ENCODE data around the gene LACRT. TPM values are rescaled to one million over a fixed set of nuclear protein-coding genes. Genes with fewer than 3 reads are reported as not detected.

LACRT gene
- total and polyA plus RNA-seq, 3 experiments from 2014 or later = not detected

DNA sequence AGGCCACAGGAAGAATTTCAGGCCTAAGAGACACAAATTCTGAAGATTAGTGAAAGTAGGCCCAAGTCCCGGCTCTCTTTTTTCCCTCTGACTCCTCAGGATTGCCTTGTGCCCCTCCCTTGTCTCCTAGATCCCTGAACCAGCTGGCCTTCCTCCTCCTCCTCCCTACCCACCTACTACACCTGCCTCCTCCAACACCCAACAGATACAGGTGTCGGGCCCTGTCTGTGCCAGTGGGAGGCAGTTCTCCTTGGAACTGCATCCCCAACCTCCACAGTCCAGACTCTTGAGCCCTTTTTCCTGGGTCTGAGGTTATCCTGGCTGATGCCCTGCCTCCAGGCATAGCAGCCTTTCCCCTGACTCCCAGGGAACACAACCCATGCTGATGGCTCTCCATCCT, 48.1 kb downstream of the LACRT start:
- peaks cover 41 to 75% of the 10 kb centered on the region in 2 donors for H3K27me3 Mint-ChIP-seq
- H3K4me3 Mint-ChIP-seq = no peak overlapping the region
- Histone ChIP-seq H3K27ac (ENCODE audit: low read depth, low read length) (no peak overlapping the region), H3K27me3 (ENCODE audit: insufficient read depth, low read length, poor library complexity, severe bottlenecking) (peaks cover 40% of the 10 kb centered on the region), H3K4me1 (ENCODE audit: insufficient read depth, low read length) (peaks cover 4% of the 10 kb centered on the region), H3K36me3 (ENCODE audit: insufficient read depth, low read length) (no peaks in the 10 kb centered on the region), H3K4me3 (ENCODE audit: low read length) (no peak overlapping the region), H3K9me3 (ENCODE audit: low read length) (no peaks in the 10 kb centered on the region)
- H3K36me3 Mint-ChIP-seq = peaks cover 0 to 7% (median 0%) of the 10 kb centered on the region in 3 donors
- ChIA-PET POLR2A (no interaction called here), CTCF (interaction anchor here (1.3 to 2.1 kb wide), 2 partner anchors 10 kb away, joined by 3 to 10 read pairs; no protein-coding TSS in a partner anchor)
- H3K4me1 Mint-ChIP-seq = peaks cover 9 to 10% (median 9%) of the 10 kb centered on the region in 3 donors
- H3K9me3 Mint-ChIP-seq = peaks cover 0 to 2% (median 0%) of the 10 kb centered on the region in 5 donors
- DNase-seq = no peak
- no peak overlapping the region for H3K27ac Mint-ChIP-seq

DNA sequence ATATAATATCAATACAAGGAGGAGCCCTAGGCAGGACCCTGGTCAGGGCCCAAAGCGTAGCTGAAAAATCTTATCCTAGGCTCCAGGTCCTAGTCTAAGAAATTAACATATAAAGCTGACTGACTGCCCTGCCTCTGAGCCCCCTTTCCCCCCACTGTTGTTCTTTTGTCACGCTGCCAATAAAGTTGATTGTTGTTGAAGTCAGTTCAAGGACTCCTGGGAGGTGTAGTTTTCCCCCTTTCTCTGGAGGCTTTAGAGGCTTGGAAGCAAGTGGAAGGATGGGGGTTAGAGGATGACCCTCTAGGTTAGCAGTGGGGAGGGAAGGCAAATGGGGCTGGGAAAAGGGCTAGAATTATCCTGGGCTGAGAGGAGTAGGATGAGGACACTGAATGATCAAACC, 49.5 kb downstream of the LACRT start:
- Mint-ChIP-seq H3K27me3 (peaks cover 32 to 61% of the 10 kb centered on the region in 2 donors), H3K27ac (peak overlapping the region in 2 of 8 donors; percentile 65 to 68), H3K9me3 (peaks cover 0 to 2% (median 0%) of the 10 kb centered on the region in 5 donors), H3K4me3 (no peak overlapping the region), H3K4me1 (peaks cover 9 to 12% (median 9%) of the 10 kb centered on the region in 3 donors), H3K36me3 (peaks cover 0 to 7% (median 0%) of the 10 kb centered on the region in 3 donors)
- peaks cover 4% of the 10 kb centered on the region for H3K4me1 ChIP-seq (ENCODE audit: insufficient read depth, low read length)
- H3K27me3 ChIP-seq (ENCODE audit: insufficient read depth, low read length, poor library complexity, severe bottlenecking) = peaks cover 40% of the 10 kb centered on the region
- H3K36me3 ChIP-seq (ENCODE audit: insufficient read depth, low read length) = no peaks in the 10 kb centered on the region
- ChIA-PET CTCF (no interaction called here), POLR2A (no interaction called here)
- no peak for DNase-seq
- no peak overlapping the region for H3K27ac ChIP-seq (ENCODE audit: low read depth, low read length)
- H3K9me3 ChIP-seq (ENCODE audit: low read length) = no peaks in the 10 kb centered on the region
- H3K4me3 ChIP-seq (ENCODE audit: low read length) = no peak overlapping the region

- no peaks in the 10 kb centered on the region for H3K9me3 ChIP-seq (ENCODE audit: low read length)
- peaks cover 9 to 17% (median 12%) of the 10 kb centered on the region in 3 donors for H3K4me1 Mint-ChIP-seq
- peaks cover 0 to 3% (median 0%) of the 10 kb centered on the region in 3 donors for H3K36me3 Mint-ChIP-seq
- H3K4me3 ChIP-seq (ENCODE audit: low read length) = no peak overlapping the region
- no peaks in the 10 kb centered on the region for H3K36me3 ChIP-seq (ENCODE audit: insufficient read depth, low read length)
- no peak for DNase-seq
- POLR2A ChIA-PET = no interaction called here
- no peak overlapping the region for H3K4me3 Mint-ChIP-seq
- H3K4me1 ChIP-seq (ENCODE audit: insufficient read depth, low read length) = peaks cover 4% of the 10 kb centered on the region
- H3K9me3 Mint-ChIP-seq = no peaks in the 10 kb centered on the region
- peaks cover 31% of the 10 kb centered on the region for H3K27me3 ChIP-seq (ENCODE audit: insufficient read depth, low read length, poor library complexity, severe bottlenecking)
- CTCF ChIA-PET = interaction anchor here (1.5 kb wide), 1 partner anchor 28 kb away, joined by 3 read pairs; no protein-coding TSS in a partner anchor
- no peak overlapping the region for H3K27ac ChIP-seq (ENCODE audit: low read depth, low read length)
- no peak overlapping the region for H3K27ac Mint-ChIP-seq
- peaks cover 21 to 50% of the 10 kb centered on the region in 2 donors for H3K27me3 Mint-ChIP-seq
These were observed 50.6 kb downstream of the LACRT start for GRCh38 chr12:54584128-54584527.

GRCh38 chr12:54583726-54584125, 51.0 kb downstream of the LACRT start:
- Mint-ChIP-seq H3K4me3 (no peak overlapping the region), H3K9me3 (no peaks in the 10 kb centered on the region), H3K27me3 (peaks cover 17 to 46% of the 10 kb centered on the region in 2 donors), H3K4me1 (peaks cover 5 to 13% (median 8%) of the 10 kb centered on the region in 3 donors), H3K27ac (no peak overlapping the region), H3K36me3 (no peaks in the 10 kb centered on the region)
- Histone ChIP-seq H3K9me3 (ENCODE audit: low read length) (no peaks in the 10 kb centered on the region), H3K27me3 (ENCODE audit: insufficient read depth, low read length, poor library complexity, severe bottlenecking) (peaks cover 27% of the 10 kb centered on the region), H3K4me1 (ENCODE audit: insufficient read depth, low read length) (peaks cover under 1% of the 10 kb centered on the region), H3K36me3 (ENCODE audit: insufficient read depth, low read length) (no peaks in the 10 kb centered on the region), H3K4me3 (ENCODE audit: low read length) (no peak overlapping the region), H3K27ac (ENCODE audit: low read depth, low read length) (no peak overlapping the region)
- DNase-seq = no peak
- ChIA-PET CTCF (interaction anchor here (1.5 to 2.2 kb wide), 2 partner anchors 12 to 27 kb away, joined by 3 to 8 read pairs; no protein-coding TSS in a partner anchor), POLR2A (no interaction called here)

- Mint-ChIP-seq H3K27ac (no peak overlapping the region), H3K4me3 (no peak overlapping the region)
- POLR2A ChIA-PET = no interaction called here
These were observed 53.3 kb downstream of the LACRT start for GRCh38 chr12:54581412-54581811.

More at GRCh38 chr12:54581412-54581811, 53.3 kb downstream of the LACRT start:
- Histone ChIP-seq H3K4me3 (ENCODE audit: low read length) (no peak overlapping the region), H3K27ac (ENCODE audit: low read depth, low read length) (no peak overlapping the region), H3K4me1 (ENCODE audit: insufficient read depth, low read length) (no peaks in the 10 kb centered on the region), H3K36me3 (ENCODE audit: insufficient read depth, low read length) (no peaks in the 10 kb centered on the region), H3K9me3 (ENCODE audit: low read length) (no peaks in the 10 kb centered on the region), H3K27me3 (ENCODE audit: insufficient read depth, low read length, poor library complexity, severe bottlenecking) (peaks cover 12% of the 10 kb centered on the region)
- Mint-ChIP-seq H3K4me1 (peaks cover 4 to 11% (median 7%) of the 10 kb centered on the region in 3 donors), H3K36me3 (peaks cover 0 to 13% (median 4%) of the 10 kb centered on the region in 3 donors), H3K9me3 (no peaks in the 10 kb centered on the region), H3K27me3 (peaks cover 3 to 29% of the 10 kb centered on the region in 2 donors)
- no peak for DNase-seq
- CTCF ChIA-PET = interaction anchor here (2.2 kb wide), 1 partner anchor 15 kb away, joined by 8 read pairs; no protein-coding TSS in a partner anchor

Other genes with a start within 250 kb of the LACRT start
- gene ITGA5, start 215.6 kb downstream of the LACRT start, total RNA-seq = 10 to 100 TPM; 23.2 to 25.7 TPM
- 50.6 TPM for gene ITGA5, start 215.6 kb downstream of the LACRT start, polyA plus RNA-seq
- 10 to 100 TPM in 1 of 2 experiments, 1 to 10 TPM in 1; 8.8 to 10.4 TPM for gene GTSF1, start 161.3 kb downstream of the LACRT start, total RNA-seq
- 20.0 TPM for gene GTSF1, start 161.3 kb downstream of the LACRT start, polyA plus RNA-seq
- 10 to 100 TPM; 82.4 to 87.1 TPM for gene NCKAP1L, start 137.1 kb downstream of the LACRT start, total RNA-seq
- gene NCKAP1L, start 137.1 kb downstream of the LACRT start, polyA plus RNA-seq = 87.6 TPM
- gene PDE1B, start 85.3 kb downstream of the LACRT start, total RNA-seq = 1 to 10 TPM; 4.3 to 4.9 TPM
- gene PDE1B, start 85.3 kb downstream of the LACRT start, polyA plus RNA-seq = 0.33 TPM
- not detected for gene PPP1R1A, start 46.2 kb downstream of the LACRT start, total RNA-seq
- gene PPP1R1A, start 46.2 kb downstream of the LACRT start, polyA plus RNA-seq = not detected
- gene DCD, start 13.5 kb upstream of the LACRT start, total RNA-seq = not detected
- not detected for gene DCD, start 13.5 kb upstream of the LACRT start, polyA plus RNA-seq
- gene MUCL1, start 219.6 kb upstream of the LACRT start, total RNA-seq = not detected
- gene MUCL1, start 219.6 kb upstream of the LACRT start, polyA plus RNA-seq = not detected

Measured in CD8-positive, alpha-beta memory T cell (primary cell).